Retinal pigment epithelial cell (primary cell): ENCODE results near the gene CFAP107.

Source experiments
- DNase-seq: peaks from one replicate; pipeline ENCODE4 v3.0.0-alpha.2; 2010; ENCODE audit warnings: low read depth
- H3K4me3 ChIP-seq: 2 replicates; pipeline ENCODE4 v1.5.1; 2011; ENCODE audit warnings: mild to moderate bottlenecking, low read length, control low read depth, moderate library complexity
- CTCF ChIP-seq: conservative IDR thresholded peaks from 2 replicates; pipeline ENCODE4 v1.5.1; 2011; ENCODE audit warnings: low read depth, low read length, control low read depth, inconsistent platforms

The CFAP107 gene

GRCh38 chr1:12745992-12746323 lies at the start of gene CFAP107:
CFAP107 (plus strand) TSS chr1:12746200; CDS start chr1:12746431, 231 bp downstream.
- DNase-seq: no peak
- H3K4me3 ChIP-seq: no peak within 1 kb of the TSS
- TF ChIP-seq CTCF: no peak

GRCh38 chr1:12696658-12697057 lies 49.3 kb upstream of the CFAP107 start:
- no peak for DNase-seq
- no peak for TF ChIP-seq CTCF
- no peak overlapping the region for H3K4me3 ChIP-seq

- DNase-seq: no peak
- no peak overlapping the region for H3K4me3 ChIP-seq
- TF ChIP-seq CTCF: no peak
Observed at GRCh38 chr1:12697397-12697796, 48.6 kb upstream of the CFAP107 start.

GRCh38 chr1:12703821-12704451 lies 42.1 kb upstream of the CFAP107 start:
- H3K4me3 ChIP-seq: no peak overlapping the region
- TF ChIP-seq CTCF: no peak
- no peak for DNase-seq

- no peak overlapping the region for H3K4me3 ChIP-seq
- no peak for TF ChIP-seq CTCF
- no peak for DNase-seq
Observed at GRCh38 chr1:12706061-12706460, 39.9 kb upstream of the CFAP107 start.

- no peak for TF ChIP-seq CTCF
- H3K4me3 ChIP-seq: no peak overlapping the region
- DNase-seq: no peak
Observed at GRCh38 chr1:12708396-12709090, 37.5 kb upstream of the CFAP107 start.

- H3K4me3 ChIP-seq: no peak overlapping the region
- DNase-seq: no peak
- no peak for TF ChIP-seq CTCF
Observed at GRCh38 chr1:12709091-12709491, 36.9 kb upstream of the CFAP107 start.
